Chondrocyte (in vitro differentiated cells): ENCODE measurements around the gene VWA1. TPM values are rescaled to one million over a fixed set of nuclear protein-coding genes. Genes with fewer than 3 reads are reported as not detected.
A peak's percentile ranks its signal among the peaks of the same experiment; 100 is the strongest.

ENCODE experiments used
- DNase-seq: peaks from one replicate; pipeline ENCODE4 v3.0.0; 2021; ENCODE audit warnings: mixed read lengths, low spot score
- H3K27ac Mint-ChIP-seq: one replicate; pipeline ENCODE4 v1.8.0; 2021; ENCODE audit warnings: mild to moderate bottlenecking, moderate library complexity, mixed read lengths; ENCODE audit not compliant: unreplicated experiment
- H3K27me3 Mint-ChIP-seq: 2 replicates; pipeline ENCODE4 v1.8.0; 2021; ENCODE audit warnings: low read depth, mixed read lengths
- H3K36me3 Mint-ChIP-seq: 2 replicates; pipeline ENCODE4 v1.8.0; 2021; ENCODE audit warnings: low read depth, mixed read lengths
- H3K4me1 Mint-ChIP-seq: 2 replicates; pipeline ENCODE4 v1.8.0; 2021; ENCODE audit warnings: low read depth, mild to moderate bottlenecking, mixed read lengths
- H3K4me3 Mint-ChIP-seq: one replicate; pipeline ENCODE4 v1.8.0; 2021; ENCODE audit warnings: mild to moderate bottlenecking, moderate library complexity, mixed read lengths; ENCODE audit not compliant: unreplicated experiment
- H3K9me3 Mint-ChIP-seq: 2 replicates; pipeline ENCODE4 v1.8.0; 2021; ENCODE audit warnings: low read depth, mixed read lengths
- CTCF ChIP-seq: fragments of 200-600 bp; sonication (generic); IDR thresholded peaks from 2 replicates; pipeline ENCODE4 v1.5.0; 2021; ENCODE audit warnings: antibody characterized with exemption, mild to moderate bottlenecking, moderate library complexity
- total RNA-seq: library from RNA; stranded (reverse); gene quantifications from 3 replicates; pipeline ENCODE4 v1.2.1, GENCODE V29; 2021

The VWA1 gene
- total RNA-seq, 1 donor from 2014 or later, result 24.3 TPM

DNA sequence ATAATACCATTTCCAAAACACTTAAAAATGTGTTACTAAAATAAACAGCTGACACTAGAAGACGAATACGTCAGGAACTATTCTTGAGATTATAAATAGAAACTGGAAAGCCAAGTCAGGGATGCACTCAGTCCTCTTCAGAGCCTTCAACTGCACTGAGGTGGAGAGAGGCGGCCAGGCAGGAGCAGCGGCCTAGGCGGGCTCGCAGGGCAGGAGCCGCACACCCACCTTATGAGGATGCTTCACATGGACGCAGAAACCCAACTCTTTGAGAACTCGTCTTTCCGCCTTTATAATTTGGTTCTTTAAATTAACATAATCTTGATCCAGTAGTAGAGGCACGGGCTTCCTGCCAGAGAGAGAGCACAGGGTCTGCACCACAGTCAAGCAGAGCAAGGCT, 40.3 kb upstream of the VWA1 start:
- no peaks in the 10 kb centered on the region for H3K27me3 Mint-ChIP-seq
- H3K9me3 Mint-ChIP-seq, result no peaks in the 10 kb centered on the region
- DNase-seq, result no peak
- TF ChIP-seq CTCF, result no peak
- H3K36me3 Mint-ChIP-seq, result peaks cover 44% of the 10 kb centered on the region
- H3K4me3 Mint-ChIP-seq, result no peak overlapping the region
- no peak overlapping the region for H3K27ac Mint-ChIP-seq
- H3K4me1 Mint-ChIP-seq, result peaks cover 22% of the 10 kb centered on the region

- H3K9me3 Mint-ChIP-seq, result no peaks in the 10 kb centered on the region
- no peaks in the 10 kb centered on the region for H3K27me3 Mint-ChIP-seq
- H3K27ac Mint-ChIP-seq, result peak overlapping the region; percentile 83
- H3K36me3 Mint-ChIP-seq, result peaks cover 31% of the 10 kb centered on the region
- TF ChIP-seq CTCF, result no peak
- DNase-seq, result no peak
- H3K4me3 Mint-ChIP-seq, result peak overlapping the region; percentile 88
- H3K4me1 Mint-ChIP-seq, result peaks cover 45% of the 10 kb centered on the region
Measured at GRCh38 chr1:1397839-1398523, 37.5 kb upstream of the VWA1 start.

GRCh38 chr1:1398677-1399186, 36.8 kb upstream of the VWA1 start:
- no peak for TF ChIP-seq CTCF
- H3K9me3 Mint-ChIP-seq, result no peaks in the 10 kb centered on the region
- H3K4me3 Mint-ChIP-seq, result peak overlapping the region; percentile 88
- H3K27me3 Mint-ChIP-seq, result no peaks in the 10 kb centered on the region
- peaks cover 45% of the 10 kb centered on the region for H3K4me1 Mint-ChIP-seq
- H3K36me3 Mint-ChIP-seq, result peaks cover 30% of the 10 kb centered on the region
- peak overlapping the region; percentile 83 for H3K27ac Mint-ChIP-seq
- DNase-seq, result peak; percentile 75

GRCh38 chr1:1399187-1399871, 36.2 kb upstream of the VWA1 start, which contains the start of gene CCNL2:
Gene CCNL2, minus strand, starts transcription at chr1:1399335. Its CDS starts 29 bp downstream, at chr1:1399306.
- Mint-ChIP-seq H3K9me3 (no peaks in the 10 kb centered on the region), H3K4me1 (peaks cover 45% of the 10 kb centered on the region), H3K27me3 (no peaks in the 10 kb centered on the region), H3K36me3 (peaks cover 28% of the 10 kb centered on the region), H3K4me3 (peak within 1 kb of the TSS; percentile 88), H3K27ac (peak within 1 kb of the TSS; percentile 90)
- peak; percentile 100 for DNase-seq
- TF ChIP-seq CTCF, result peak; percentile 75

- no peak for TF ChIP-seq CTCF
- Mint-ChIP-seq H3K27me3 (no peaks in the 10 kb centered on the region), H3K4me3 (peak overlapping the region; percentile 88), H3K27ac (peak overlapping the region; percentile 90), H3K4me1 (peaks cover 45% of the 10 kb centered on the region), H3K9me3 (no peaks in the 10 kb centered on the region), H3K36me3 (peaks cover 27% of the 10 kb centered on the region)
- DNase-seq, result peak; percentile 87
Measured at GRCh38 chr1:1399872-1400575, 35.5 kb upstream of the VWA1 start.
